ENCODE measurements around the gene MS4A8.
"Not testable (repeated sequence)": the region's sequence is repeated elsewhere in the genome, so short reads cannot be mapped to it uniquely, and the experiment has no call there.

The MS4A8 gene, protein sequence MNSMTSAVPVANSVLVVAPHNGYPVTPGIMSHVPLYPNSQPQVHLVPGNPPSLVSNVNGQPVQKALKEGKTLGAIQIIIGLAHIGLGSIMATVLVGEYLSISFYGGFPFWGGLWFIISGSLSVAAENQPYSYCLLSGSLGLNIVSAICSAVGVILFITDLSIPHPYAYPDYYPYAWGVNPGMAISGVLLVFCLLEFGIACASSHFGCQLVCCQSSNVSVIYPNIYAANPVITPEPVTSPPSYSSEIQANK

DNA sequence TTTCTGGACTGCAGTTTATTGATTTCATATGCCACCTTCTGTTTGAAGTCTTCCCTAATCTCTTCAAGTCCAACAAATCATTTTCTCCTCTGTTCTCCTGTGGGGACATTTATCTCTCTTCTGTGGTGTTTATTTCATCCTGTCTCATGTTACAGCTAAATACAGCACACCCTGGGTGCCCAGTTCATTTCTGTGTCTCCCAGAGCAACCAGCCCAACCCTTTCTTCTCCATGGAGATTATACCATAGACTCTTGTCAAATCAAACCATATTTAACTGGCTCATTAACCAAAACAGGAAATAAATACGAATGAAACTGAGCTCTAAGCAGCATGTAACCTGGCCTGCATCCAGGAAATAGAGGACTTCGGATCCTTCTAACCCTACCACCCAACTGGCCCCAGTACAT, at the start of gene MS4A8:
Gene MS4A8 (plus strand): TSS at position 329 of the 408 bp plus-strand sequence. CDS start 1,249 bp downstream, outside the sequence.
- no peak for DNase-seq (ENCODE audit: low read depth)

DNA sequence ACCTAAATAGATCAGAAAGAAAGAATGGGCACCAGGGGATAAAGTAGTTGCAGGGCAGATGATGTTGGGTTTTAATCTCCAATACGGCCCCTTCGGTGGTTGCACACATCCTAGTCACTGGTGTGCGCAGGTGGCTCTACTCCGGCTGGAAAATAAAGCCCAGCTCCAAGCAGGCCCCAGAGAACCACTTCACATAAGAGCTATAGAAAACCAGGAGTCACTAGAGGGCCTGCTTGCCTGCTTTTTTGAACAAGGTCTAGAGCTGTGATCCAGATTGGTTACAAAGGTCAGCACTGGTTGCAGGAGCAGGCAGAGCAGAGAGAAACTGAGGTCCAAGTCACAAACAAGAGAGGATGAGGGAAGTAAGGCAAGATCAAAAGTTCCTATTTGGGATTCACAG, 41.5 kb upstream of the MS4A8 start:
- DNase-seq (ENCODE audit: low read depth), result no peak

DNA sequence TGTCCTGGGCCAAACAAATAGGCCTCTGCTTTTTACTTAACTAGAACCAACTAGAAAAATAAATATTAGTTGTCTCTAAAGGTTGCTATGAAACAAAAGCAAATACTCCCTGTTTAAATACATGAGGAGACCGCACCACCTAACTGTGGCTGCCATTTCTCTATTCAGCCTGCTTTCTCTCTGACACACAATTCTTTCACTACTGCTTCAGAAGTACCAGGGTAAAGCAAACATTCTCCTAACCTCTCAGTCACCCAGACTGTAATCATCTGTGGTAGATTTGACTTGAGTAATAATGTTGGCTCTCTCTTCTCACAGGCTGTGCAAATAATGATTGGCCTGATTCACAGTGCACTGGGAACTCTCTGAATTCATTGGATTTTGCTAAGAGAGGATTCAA, 41.0 kb upstream of the MS4A8 start:
- DNase-seq (ENCODE audit: low read depth), result no peak

DNA sequence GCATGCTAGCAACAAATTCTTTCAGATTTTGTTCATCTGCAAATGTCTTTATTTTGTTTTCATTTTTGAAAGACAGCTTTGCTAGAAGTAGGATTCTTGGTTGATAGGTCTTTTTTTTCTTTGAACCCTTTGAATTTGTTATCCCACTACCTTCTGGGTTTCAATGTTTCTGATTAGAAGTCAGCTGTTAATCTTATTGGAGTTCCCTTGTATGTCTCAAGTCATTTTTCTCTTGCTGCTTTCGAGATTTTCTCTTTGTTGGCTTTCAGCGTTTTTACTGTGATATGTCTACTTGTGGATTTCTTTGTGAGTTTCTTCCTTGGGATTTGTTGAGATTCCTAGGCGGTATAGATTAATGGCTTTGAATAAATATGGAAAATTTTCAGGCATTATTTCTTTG, 27.2 kb upstream of the MS4A8 start:
- DNase-seq (ENCODE audit: low read depth), result no peak

DNA sequence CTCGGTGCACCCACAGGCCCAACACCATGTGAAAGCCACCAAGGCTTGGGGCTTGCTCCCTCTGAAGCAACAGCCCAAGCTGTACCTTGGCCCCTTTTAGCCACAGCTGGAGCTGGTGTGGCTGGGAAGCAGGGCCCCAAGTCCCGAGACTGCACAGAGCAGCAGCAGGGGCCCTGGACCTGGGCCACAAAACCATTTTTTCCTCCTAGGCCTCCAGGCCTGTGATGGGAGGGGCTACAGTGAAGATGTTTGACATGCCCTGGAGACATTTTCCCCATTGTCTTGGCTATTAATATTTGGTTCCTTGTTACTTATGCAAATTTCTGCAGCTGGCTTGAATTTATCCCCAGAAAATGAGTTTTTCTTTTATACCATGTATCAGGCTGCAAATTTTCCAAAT, 21.2 kb upstream of the MS4A8 start:
- not testable (repeated sequence) for DNase-seq (ENCODE audit: low read depth)

DNA sequence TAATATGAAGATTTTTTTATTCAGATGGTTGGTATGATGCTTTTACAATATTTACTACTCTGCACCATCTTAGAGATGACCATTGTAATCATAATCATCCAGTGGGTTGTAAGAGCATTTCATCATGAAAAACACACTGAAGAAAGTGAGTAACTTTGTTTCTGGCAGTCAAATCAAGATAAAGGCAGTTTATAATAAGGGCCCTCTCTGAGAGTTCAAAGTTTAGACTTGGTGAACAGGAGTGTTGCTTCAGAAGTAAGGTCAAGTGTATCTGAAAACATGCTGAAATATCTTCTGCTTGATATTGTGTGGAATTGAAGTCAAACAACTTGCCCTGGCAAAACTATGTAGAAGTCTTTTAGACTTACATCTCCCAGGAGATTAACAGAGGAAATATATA, 19.5 kb upstream of the MS4A8 start:
- DNase-seq (ENCODE audit: low read depth), result no peak

DNA sequence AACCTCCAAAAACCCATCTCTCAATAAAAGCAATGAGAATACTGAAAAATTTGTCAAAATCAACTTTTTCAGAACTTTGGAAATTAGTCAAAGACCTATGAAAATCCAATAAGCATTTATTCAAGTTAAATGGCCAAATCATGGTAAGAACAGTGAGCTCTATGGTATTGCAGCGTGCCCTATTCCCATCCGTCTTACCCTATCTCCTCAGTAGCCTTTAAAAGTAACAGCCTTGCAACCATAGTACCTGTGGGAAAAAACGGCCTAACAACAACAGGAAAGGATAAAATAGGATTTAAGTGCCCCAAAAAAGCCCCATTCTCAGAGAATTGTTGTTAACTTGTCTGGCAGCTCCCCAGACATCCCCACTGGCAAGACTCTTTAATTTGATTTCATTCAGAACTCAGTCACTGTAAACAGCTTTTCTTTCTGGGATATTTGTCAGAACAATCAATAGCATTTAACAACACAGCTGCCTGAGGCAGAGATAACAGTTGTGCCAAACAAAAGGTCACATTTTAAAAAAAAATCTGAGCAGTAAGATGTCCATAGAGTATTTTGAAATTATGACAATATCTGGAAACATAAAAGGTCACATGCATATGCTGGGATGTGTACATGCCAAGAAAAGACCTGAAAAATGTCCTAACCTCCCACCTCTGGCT, 18.8 kb upstream of the MS4A8 start:
- DNase-seq (ENCODE audit: low read depth), result no peak

DNA sequence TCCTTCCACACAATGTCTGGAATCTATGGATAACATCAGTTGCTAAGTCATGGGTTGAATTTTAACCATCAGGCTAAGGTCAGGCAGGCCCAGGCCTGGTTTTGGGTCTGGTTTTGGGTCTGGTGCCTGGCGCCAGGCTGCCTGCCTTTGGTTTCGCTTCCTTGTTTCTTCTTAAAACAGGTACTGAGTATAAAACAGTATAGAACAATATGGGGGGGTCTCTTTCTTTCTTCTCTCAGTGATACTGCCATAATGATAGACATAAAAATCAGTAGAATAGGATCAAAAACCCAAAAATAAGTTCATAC, 14.9 kb upstream of the MS4A8 start:
- DNase-seq (ENCODE audit: low read depth), result not testable (repeated sequence)

DNA sequence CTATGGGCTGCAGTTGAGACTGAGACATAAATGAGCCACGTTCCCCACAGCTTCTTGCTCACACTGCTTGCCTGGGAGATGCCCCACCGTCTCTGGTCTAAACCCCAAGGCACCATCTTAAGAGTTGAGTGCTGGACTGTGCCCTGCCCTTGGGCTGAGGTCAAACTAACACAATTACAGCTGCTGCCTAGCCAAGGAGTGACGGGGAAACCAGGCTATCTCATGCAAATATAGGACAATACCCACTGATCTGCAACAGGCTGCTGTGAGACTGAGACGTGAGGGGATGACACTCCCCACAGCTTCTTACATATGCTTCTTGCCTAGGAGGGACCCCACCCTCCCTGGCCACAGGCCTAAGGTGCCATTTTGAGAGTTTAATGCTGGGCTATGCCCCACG, 7.8 kb upstream of the MS4A8 start:
- DNase-seq (ENCODE audit: low read depth), result no peak

DNA sequence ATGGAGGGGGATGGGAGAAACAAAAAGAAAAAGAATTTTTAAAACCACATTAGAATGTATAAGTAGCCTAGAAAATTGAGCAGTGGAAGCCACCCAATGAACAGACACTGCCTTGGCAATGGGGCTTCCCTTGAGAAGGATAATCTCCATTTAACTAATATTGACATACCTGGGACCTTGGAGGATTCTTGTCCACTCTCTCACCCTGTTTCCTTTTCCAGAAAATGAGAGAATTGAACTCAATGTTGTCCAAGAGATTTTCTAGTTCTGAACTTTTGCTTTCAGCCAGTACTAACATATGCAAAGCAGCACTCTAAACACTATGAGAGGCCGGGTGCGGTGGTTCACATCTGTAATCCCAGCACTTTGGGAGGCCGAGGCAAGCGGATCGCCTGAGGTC, 524 bp downstream of the MS4A8 start:
- DNase-seq (ENCODE audit: low read depth), result no peak

DNA sequence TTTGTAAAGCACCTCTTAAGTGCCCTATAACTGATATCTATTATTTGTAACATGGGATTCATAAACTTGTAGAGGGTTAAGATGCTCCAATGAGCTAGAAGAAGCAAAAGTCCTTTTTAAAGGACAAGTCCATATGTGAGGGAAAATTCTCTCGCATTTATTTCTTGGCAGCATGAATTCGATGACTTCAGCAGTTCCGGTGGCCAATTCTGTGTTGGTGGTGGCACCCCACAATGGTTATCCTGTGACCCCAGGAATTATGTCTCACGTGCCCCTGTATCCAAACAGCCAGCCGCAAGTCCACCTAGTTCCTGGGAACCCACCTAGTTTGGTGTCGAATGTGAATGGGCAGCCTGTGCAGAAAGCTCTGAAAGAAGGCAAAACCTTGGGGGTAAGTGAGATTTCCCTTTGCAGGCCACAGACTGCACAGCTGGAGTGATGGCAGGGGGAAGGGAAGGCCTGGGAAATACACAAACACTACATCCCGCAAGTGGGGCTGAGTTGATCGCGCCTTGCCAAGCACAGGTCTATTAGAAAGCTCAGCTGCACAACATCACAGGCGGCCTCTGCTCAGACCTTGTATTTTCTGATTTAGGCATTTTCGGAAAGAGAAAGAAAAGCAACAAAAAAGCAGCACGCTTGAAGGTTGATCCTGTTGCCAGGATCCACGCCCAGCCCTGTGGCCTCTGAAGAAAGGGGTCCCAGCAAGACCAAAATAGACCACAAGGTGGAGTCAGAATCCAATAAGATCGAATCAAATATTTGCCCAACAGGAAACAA, 1.5 kb downstream of the MS4A8 start:
- DNase-seq (ENCODE audit: low read depth), result no peak

DNA sequence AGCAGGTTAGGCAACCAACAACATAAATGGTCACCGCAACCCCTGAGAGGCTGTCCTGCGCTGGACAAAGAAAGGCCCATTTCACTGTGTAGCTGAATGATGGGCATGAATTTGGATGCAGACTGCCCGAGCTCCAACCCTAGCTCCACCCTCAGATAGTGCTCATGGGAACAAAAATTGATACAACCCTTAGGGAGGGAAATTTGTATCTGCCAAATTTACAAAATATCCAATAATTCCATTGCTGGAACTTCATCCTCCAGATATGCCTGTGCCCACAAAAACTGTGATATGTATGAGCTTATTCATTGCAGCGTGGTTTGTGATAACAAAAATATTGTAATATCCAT, 2.0 kb downstream of the MS4A8 start:
- DNase-seq (ENCODE audit: low read depth), result no peak

DNA sequence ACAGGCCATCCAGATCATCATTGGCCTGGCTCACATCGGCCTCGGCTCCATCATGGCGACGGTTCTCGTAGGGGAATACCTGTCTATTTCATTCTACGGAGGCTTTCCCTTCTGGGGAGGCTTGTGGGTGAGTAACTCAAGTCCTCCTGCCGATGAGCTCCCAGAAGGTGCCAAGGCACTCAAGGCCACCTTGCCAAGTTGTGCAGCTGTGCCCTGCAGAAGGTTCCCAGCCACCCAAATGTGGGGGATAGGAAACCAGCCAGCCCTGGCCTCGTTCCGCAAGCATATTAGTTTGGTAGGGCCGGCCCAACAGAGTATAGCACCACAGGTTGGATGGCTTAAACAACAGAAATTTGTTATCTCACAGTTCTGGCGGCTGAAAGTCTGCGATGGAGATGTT, 4.0 kb downstream of the MS4A8 start:
- no peak for DNase-seq (ENCODE audit: low read depth)

DNA sequence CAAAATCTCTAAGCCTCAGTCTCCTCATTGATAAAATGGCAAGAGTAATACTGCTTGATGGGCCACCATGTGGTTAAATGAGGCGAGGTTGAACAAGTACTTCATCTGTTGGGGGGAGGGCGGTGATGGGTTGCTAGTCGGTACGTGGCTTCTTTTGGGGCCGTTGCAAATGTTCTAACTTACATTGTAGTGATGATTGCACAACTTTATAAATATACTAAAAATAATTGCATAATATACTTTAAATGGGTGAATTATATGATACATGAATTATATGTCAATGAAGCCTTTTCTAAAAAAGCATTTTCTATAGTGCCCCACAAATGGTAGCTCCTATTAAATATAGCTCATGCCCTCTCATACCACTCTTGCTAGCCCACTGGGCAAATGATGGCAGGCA, 6.5 kb downstream of the MS4A8 start:
- no peak for DNase-seq (ENCODE audit: low read depth)

DNA sequence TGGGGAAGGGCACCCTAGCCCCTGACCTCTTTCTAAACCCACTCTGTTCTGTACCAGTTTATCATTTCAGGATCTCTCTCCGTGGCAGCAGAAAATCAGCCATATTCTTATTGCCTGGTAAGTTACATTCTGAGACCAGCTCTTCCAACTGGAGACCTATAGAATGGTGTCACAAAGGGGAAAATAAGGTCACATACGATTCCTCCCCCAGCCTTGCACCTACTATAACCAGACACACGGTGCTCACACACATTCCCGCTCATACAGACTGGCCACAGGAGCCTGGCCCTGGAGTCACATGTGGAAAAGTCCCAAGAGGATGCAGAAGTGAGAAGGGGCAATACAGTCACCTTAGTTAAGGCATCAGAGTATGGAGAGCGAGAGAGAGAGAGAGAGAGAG, 7.5 kb downstream of the MS4A8 start:
- no peak for DNase-seq (ENCODE audit: low read depth)

DNA sequence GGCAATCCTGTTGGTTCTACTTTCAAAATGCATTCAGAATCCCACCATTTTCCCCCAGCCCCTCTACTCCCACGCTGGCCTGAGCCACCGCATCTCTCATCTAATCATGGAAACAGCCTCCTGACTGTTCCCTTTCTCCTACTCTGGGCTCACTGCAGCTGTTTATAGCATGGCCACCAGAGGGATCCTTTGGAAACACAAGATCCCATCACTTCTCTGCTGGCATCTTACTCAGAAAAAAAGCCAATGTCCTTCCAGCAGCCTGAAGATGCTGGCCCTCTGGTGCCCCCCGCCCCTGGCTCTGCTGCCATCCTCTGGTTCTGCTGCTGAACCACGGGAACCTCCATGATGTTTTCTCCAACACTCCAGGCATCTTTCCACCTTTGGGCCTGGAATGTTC, 11.1 kb downstream of the MS4A8 start:
- no peak for DNase-seq (ENCODE audit: low read depth)

DNA sequence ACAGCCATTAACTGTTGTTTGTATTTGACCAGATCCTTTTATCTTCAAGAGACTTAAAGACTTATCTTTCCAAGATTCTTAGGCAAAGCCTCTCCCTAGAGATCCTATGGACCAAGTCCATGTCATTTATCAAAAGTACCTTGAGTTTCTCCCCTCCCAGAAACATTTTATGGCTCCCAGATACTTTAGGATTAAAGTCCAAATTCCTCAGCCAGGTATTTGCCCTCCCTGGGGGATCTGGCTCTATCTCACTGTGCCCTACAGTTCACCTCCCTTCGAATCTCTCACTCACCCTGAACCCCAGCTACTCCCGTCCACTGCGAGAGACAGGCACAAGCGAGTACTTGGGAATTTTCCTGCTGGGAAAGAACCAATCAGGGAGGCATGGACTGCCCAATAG, 11.9 kb downstream of the MS4A8 start:
- DNase-seq (ENCODE audit: low read depth), result no peak

DNA sequence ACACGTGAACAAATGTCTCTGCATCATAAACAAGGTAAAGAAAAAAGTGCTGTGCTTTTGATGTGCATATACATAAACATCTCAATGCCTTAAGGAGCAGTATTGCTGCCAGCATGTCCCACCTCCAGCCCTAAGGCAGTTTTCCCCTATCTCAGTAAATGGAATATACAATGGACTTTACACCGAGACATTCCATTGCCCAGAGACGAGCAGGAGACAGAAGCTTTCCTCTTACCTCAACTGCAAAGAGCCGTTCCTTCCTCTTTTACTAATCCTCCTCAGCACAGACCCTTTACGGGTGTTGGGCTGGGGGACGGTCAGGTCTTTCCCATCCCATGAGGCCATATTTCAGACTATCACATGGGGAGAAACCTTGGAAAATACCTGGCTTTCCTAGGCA, 14.0 kb downstream of the MS4A8 start:
- not testable (repeated sequence) for DNase-seq (ENCODE audit: low read depth)

DNA sequence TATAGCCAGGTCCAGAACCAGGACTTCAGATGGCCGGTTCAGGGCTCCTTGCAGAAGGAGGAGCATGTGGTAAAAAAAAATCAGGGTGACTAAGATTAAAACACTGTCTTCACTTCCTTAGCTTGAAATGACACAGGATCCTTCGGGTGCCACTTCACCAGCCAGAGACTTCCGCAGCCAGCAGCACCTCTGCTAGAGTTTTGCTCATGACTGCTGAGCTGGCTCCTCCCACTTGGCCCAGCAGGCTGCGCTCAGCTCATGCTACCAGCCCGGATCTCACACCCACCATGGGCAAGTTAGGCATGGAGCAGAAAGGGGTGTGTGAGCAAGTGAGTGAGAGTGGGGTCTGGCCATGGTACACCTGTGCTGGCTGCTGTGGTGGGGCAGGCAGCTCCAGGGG, 18.5 kb downstream of the MS4A8 start:
- no peak for DNase-seq (ENCODE audit: low read depth)

DNA sequence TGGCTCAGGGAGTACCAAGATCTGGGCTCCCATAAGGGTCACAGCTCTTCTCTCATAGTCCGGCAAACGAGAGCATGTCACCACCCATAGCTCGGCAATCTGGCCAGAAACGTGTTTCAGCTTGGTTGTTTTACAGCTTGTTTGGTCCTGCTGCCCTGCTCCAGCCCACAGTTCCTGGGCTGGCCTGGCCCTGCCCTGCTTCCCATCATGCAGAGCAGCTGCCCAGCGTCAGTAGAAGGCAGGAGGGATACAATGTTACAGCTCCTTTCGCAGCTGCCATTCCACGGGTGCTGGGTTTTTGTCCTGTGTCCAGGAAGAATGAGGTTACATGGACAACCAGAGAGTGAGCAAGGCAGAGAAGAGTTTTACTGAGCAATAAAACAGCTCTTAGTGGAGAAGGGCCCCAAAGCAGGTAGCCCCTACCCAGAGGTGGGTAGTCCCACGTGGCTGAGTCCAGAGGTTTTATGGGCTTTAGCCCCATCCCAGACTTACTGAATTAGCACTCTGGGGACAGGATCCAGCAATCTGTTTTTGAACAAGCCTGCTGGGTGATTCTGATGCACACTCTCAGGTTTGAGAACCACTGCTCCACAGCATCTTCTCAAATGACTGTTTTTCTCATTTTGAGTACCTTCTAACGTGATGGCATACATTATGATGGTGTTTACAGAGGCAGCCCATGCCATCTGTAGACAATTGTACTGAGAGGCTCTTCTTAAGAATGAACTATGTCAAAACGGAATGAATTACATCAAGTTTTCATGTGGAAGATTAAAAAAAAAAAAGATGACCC, 19.3 kb downstream of the MS4A8 start:
- DNase-seq (ENCODE audit: low read depth), result no peak

DNA sequence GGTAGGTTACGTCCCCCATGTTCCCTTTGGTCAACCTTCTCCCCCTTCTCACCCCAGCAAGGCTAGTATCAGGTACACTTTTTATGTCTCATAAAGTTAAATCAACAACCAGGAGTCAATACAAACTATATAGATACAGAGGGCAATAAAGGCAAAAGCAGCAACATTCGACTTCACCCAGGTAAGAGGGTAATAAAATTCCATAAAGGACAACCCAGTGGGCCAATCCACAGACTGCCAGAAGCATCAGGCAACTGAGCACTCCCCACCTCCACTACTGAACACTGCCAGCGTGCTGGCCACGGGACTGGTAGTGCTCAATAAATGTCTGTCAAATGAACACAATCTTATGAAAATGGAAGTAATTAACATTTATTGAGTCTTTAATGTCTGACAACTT, 20.0 kb downstream of the MS4A8 start:
- DNase-seq (ENCODE audit: low read depth), result no peak

DNA sequence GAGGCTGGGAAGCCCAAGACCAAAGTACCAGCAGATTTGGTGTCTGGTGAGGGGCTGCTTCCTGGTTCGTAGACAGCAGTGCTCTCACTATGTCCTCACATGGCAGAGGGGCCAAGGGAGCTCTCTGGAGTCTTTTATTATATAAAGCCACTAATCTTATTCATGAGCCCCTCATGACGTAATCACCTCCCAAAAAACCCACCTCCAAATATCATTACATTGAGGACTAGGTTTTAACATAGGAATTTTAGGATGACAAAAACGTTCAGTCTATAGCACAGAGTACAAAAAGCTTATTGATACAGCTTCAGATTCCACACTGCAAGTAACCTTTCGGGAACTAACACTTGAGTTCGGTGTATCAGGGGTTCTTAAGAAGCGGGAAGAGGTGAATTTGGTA, 21.0 kb downstream of the MS4A8 start:
- DNase-seq (ENCODE audit: low read depth), result no peak

DNA sequence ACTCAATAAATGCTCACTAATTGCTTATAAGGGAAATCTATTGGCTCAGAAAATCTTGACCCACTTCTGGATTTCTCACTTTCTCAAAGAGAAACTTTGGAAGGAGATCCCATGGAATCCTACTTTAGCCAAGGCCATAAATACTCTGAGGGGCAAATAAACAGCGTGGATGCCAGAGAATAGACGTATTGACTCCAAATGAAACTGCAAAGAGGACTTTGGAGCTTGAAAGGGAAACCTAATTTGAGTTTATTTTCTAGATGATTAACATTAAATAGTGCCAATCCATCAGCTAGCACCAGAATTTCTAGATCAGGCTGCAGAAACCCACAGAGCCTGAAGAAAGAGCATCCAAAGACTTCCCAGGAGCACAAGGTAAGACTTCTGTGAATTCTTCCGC, 25.0 kb downstream of the MS4A8 start, which contains the start of gene MS4A18:
Gene MS4A18 (plus strand): TSS at position 301 of the 400 bp plus-strand sequence.
- no peak for DNase-seq (ENCODE audit: low read depth)
